ENCODE results near the gene ZBTB9.
"Not testable (repeated sequence)": the region's sequence is repeated elsewhere in the genome, so short reads cannot be mapped to it uniquely, and the experiment has no call there.

- TF ChIP-seq CTCF (IDR thresholded peaks at IDR 0.05); EZH2 (IDR thresholded peaks at IDR 0.05; ENCODE audit: borderline replicate concordance, insufficient read depth, low read depth, low read length, poor library complexity, severe bottlenecking): not testable (repeated sequence)
Observed at GRCh38 chr6:33484673-33485262, 30.4 kb downstream of the ZBTB9 start.

Measured in B cell (primary cell).